Measurements from ENCODE around the gene SHROOM3. TPM values are rescaled to one million over a fixed set of nuclear protein-coding genes. Genes with fewer than 3 reads are reported as not detected.

Gene SHROOM3
- total RNA-seq, 6 donors from 2014 or later: 62.3 to 216 (median 116) TPM

GRCh38 chr4:76754439-76754838 is 319.4 kb downstream of the SHROOM3 start:
- 91 to 93% methylated on average over 7 to 10 of the region's 10 CpGs for WGBS, 2 donors
- no peaks in the 10 kb centered on the region for H3K9me3 ChIP-seq
- H3K36me3 ChIP-seq: peaks cover 0 to 16% (median 5%) of the 10 kb centered on the region in 4 donors
- peaks cover 3 to 13% (median 7%) of the 10 kb centered on the region in 4 donors for H3K4me1 ChIP-seq
- ATAC-seq (ENCODE audit: low FRiP score in 2 of 2): peak; percentile 21 to 46
- no peak overlapping the region for H3K4me3 ChIP-seq
- peak overlapping the region; percentile 2 to 57 (median 35) for H3K27ac ChIP-seq
- DNase-seq: peak in 1 of 2 donors; percentile 36
- TF ChIP-seq, protein P1, sequence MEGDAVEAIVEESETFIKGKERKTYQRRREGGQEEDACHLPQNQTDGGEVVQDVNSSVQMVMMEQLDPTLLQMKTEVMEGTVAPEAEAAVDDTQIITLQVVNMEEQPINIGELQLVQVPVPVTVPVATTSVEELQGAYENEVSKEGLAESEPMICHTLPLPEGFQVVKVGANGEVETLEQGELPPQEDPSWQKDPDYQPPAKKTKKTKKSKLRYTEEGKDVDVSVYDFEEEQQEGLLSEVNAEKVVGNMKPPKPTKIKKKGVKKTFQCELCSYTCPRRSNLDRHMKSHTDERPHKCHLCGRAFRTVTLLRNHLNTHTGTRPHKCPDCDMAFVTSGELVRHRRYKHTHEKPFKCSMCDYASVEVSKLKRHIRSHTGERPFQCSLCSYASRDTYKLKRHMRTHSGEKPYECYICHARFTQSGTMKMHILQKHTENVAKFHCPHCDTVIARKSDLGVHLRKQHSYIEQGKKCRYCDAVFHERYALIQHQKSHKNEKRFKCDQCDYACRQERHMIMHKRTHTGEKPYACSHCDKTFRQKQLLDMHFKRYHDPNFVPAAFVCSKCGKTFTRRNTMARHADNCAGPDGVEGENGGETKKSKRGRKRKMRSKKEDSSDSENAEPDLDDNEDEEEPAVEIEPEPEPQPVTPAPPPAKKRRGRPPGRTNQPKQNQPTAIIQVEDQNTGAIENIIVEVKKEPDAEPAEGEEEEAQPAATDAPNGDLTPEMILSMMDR (IDR thresholded peaks at IDR 0.05): no peak
- TF ChIP-seq POLR2A (IDR thresholded peaks at IDR 0.05): no peak
- TF ChIP-seq POLR2AphosphoS5 (IDR thresholded peaks at IDR 0.05): no peak
- no peak for TF ChIP-seq EP300 (IDR thresholded peaks at IDR 0.05)
- no peaks in the 10 kb centered on the region for H3K27me3 ChIP-seq

DNA sequence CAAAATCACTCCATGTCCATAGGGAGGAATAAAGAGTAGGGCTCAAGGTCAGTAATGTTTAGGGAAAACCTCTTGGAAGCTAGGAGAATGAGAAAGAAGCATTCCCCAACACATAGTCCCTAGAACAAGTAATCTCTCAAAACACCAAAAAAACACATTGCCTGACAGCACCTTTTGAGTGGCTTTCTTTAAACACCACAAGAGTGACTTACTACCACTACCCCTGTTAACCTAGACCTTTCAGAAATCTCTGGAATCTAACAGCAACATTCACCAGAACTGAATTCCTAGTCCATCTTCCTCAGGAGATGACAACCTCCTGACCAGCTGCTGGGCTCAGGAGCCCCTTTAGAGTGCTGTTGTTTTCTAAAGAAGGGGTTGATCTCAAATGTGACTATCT is 320.7 kb downstream of the SHROOM3 start:
- TF ChIP-seq, protein P1 (IDR thresholded peaks at IDR 0.05): no peak
- TF ChIP-seq EP300 (IDR thresholded peaks at IDR 0.05): no peak
- no peak for TF ChIP-seq POLR2A (IDR thresholded peaks at IDR 0.05)
- no peak for TF ChIP-seq POLR2AphosphoS5 (IDR thresholded peaks at IDR 0.05)
- ATAC-seq (ENCODE audit: low FRiP score in 2 of 2) (no peak), DNase-seq (no peak)
- H3K4me1 ChIP-seq: peaks cover 3 to 13% (median 7%) of the 10 kb centered on the region in 4 donors
- H3K27me3 ChIP-seq: no peaks in the 10 kb centered on the region
- no peaks in the 10 kb centered on the region for H3K9me3 ChIP-seq
- peaks cover 0 to 17% (median 3%) of the 10 kb centered on the region in 4 donors for H3K36me3 ChIP-seq
- H3K27ac ChIP-seq: peak overlapping the region in 2 of 4 donors; percentile 8 to 53
- no peak overlapping the region for H3K4me3 ChIP-seq

DNA sequence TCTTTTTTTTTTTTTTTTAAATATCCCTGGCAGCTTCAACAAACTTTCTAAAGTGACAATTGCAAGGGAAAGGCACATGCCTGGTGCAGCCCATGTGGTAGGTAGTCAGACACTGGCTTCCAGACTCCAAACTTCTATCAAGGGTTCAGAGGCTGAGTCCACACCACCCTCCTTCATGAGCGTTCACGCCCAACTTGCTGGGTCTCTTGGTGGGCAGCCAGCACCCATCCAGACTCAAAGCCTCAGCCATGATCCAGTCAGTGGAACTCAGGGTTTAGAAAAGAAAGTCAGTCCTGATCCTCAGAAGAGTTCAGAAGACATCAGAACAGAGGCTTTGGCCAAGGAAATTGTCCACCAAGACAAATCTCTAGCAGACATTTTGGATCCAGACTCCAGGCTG is 321.4 kb downstream of the SHROOM3 start:
- Histone ChIP-seq H3K4me3 (no peak overlapping the region), H3K4me1 (peaks cover 3 to 13% (median 7%) of the 10 kb centered on the region in 4 donors), H3K27me3 (no peaks in the 10 kb centered on the region), H3K36me3 (peaks cover 0 to 24% (median 4%) of the 10 kb centered on the region in 4 donors), H3K9me3 (no peaks in the 10 kb centered on the region), H3K27ac (no peak overlapping the region)
- no peak for TF ChIP-seq EP300 (IDR thresholded peaks at IDR 0.05)
- TF ChIP-seq, protein P1 (IDR thresholded peaks at IDR 0.05): no peak
- TF ChIP-seq POLR2A (IDR thresholded peaks at IDR 0.05): no peak
- TF ChIP-seq POLR2AphosphoS5 (IDR thresholded peaks at IDR 0.05): no peak
- 85 to 100% methylated on average over 1 to 2 of the region's 2 CpGs for WGBS, 2 donors
- no peak for ATAC-seq (ENCODE audit: low FRiP score in 2 of 2)
- DNase-seq: no peak

- Histone ChIP-seq H3K27ac (peak overlapping the region in 3 of 4 donors; percentile 13 to 27 (median 18)), H3K4me1 (peaks cover 3 to 13% (median 7%) of the 10 kb centered on the region in 4 donors), H3K36me3 (peaks cover 0 to 28% (median 4%) of the 10 kb centered on the region in 4 donors), H3K27me3 (no peaks in the 10 kb centered on the region), H3K9me3 (no peaks in the 10 kb centered on the region), H3K4me3 (no peak overlapping the region)
- no peak for ATAC-seq (ENCODE audit: low FRiP score in 2 of 2)
- TF ChIP-seq, protein P1 (IDR thresholded peaks at IDR 0.05): no peak
- no peak for TF ChIP-seq POLR2A (IDR thresholded peaks at IDR 0.05)
- TF ChIP-seq EP300 (IDR thresholded peaks at IDR 0.05): no peak
- TF ChIP-seq POLR2AphosphoS5 (IDR thresholded peaks at IDR 0.05): no peak
- DNase-seq: no peak
- 81 to 85% methylated on average over 9 of the region's 9 CpGs for WGBS, 2 donors
Observed at GRCh38 chr4:76757418-76757939, 322.4 kb downstream of the SHROOM3 start.
